T-cell (primary cell): ENCODE data around the gene UBE2G2. TPM values are rescaled to one million over a fixed set of nuclear protein-coding genes. Genes with fewer than 3 reads are reported as not detected.

Experiments used
- ATAC-seq, 4 experiments: fragments of 200-7000 bp in 3 of 4; fragments of 150-1000 bp in 1 of 4; cut with Tn5 transposase; replicated peaks in 1 of 4; 1 replicate in 3 of 4; 2 replicates in 1 of 4; pipeline ENCODE4 v1.10.0; 2021; ENCODE audit warnings: moderate library complexity in 3 of 4, mild to moderate bottlenecking in 2 of 4, moderate number of reproducible peaks in 1 of 4
- CTCF ChIA-PET, 2 donors: fragments of 300-600 bp; sonication (Branson Sonifier 250); formaldehyde crosslinking; loops; one replicate each; lab custom pipeline; 2022; ENCODE audit warnings: antibody characterized with exemption in 2 of 2; lab: Charles Lee
- POLR2A ChIA-PET, 2 donors: fragments of 300-600 bp; sonication (Branson Sonifier 250); formaldehyde crosslinking; loops; one replicate each; lab custom pipeline; 2022; ENCODE audit warnings: antibody characterized with exemption in 2 of 2; lab: Charles Lee
- DNase-seq, 35 experiments: peaks; one replicate each; pipeline versions ENCODE4 v3.0.0 to v3.0.0-alpha.2; 2013 to 2023
- H3K27ac ChIP-seq: one replicate; pipeline ENCODE4 v1.5.1; 2013; ENCODE audit warnings: low read length
- H3K27me3 ChIP-seq, 2 experiments: replicated peaks in 1 of 2; 1 replicate in 1 of 2; 2 replicates in 1 of 2; pipeline versions ENCODE4 v1.6.1 to v1.7.0; 2013; ENCODE audit warnings: low read length in 1 of 2, mixed read lengths in 1 of 2; ENCODE audit not compliant: control insufficient read depth in 2 of 2, insufficient read depth in 2 of 2; ENCODE audit errors: extremely low read depth in 1 of 2
- H3K36me3 ChIP-seq, 2 donors: 1 replicate in 1 of 2; 2 replicates in 1 of 2; pipeline versions ENCODE4 v1.6.1 to v1.7.0; 2013; ENCODE audit warnings: low read length in 1 of 2; ENCODE audit not compliant: control insufficient read depth in 2 of 2, insufficient read depth in 1 of 2; ENCODE audit errors: extremely low read depth in 1 of 2
- H3K4me1 ChIP-seq, 2 experiments: 1 replicate in 1 of 2; 2 replicates in 1 of 2; pipeline versions ENCODE4 v1.6.1 to v1.7.0; 2013; ENCODE audit warnings: low read length in 2 of 2, mixed read lengths in 1 of 2; ENCODE audit not compliant: insufficient read depth in 2 of 2, control insufficient read depth in 1 of 2; ENCODE audit errors: extremely low read depth in 1 of 2
- H3K4me3 ChIP-seq, 2 donors: 1 replicate in 1 of 2; 2 replicates in 1 of 2; pipeline versions ENCODE4 v1.5.1 to v1.7.0; 2013; ENCODE audit warnings: mild to moderate bottlenecking in 2 of 2, low read length in 1 of 2, moderate library complexity in 1 of 2; ENCODE audit not compliant: control insufficient read depth in 1 of 2; ENCODE audit errors: extremely low read depth in 1 of 2
- H3K9me3 ChIP-seq: 2 replicates; pipeline ENCODE4 v1.7.0; 2013
- H3K27ac Mint-ChIP-seq, 2 donors: one replicate each; pipeline ENCODE4 v1.8.0; 2020 to 2021; ENCODE audit warnings: mild to moderate bottlenecking in 2 of 2, mixed read lengths in 2 of 2
- H3K27me3 Mint-ChIP-seq, 2 donors: one replicate each; pipeline ENCODE4 v1.8.0; 2021 to 2022; ENCODE audit warnings: mixed read lengths in 2 of 2
- H3K36me3 Mint-ChIP-seq: one replicate; pipeline ENCODE4 v1.8.0; 2021; ENCODE audit warnings: mixed read lengths
- H3K4me1 Mint-ChIP-seq, 3 donors: one replicate each; pipeline ENCODE4 v1.8.0; 2020 to 2022; ENCODE audit warnings: mixed read lengths in 3 of 3, mild to moderate bottlenecking in 1 of 3
- H3K4me3 Mint-ChIP-seq, 3 donors: one replicate each; pipeline ENCODE4 v1.8.0; 2020 to 2022; ENCODE audit warnings: mild to moderate bottlenecking in 3 of 3, mixed read lengths in 3 of 3, moderate library complexity in 3 of 3
- H3K9me3 Mint-ChIP-seq, 3 donors: one replicate each; pipeline ENCODE4 v1.8.0; 2020 to 2022; ENCODE audit warnings: mixed read lengths in 3 of 3
- WGBS: methylation state at CpG from one replicate; pipeline ENCODE4 v1.1.5; 2013; ENCODE audit warnings: missing lambda C conversion rate; ENCODE audit not compliant: insufficient coverage; 5-methylcytosine and 5-hydroxymethylcytosine counted together
- total RNA-seq, 35 experiments: library from RNA in 6 of 35; stranded (reverse) in 6 of 35; fragments of 120-200 nt in 1 of 35; gene quantifications; one replicate each; pipeline versions ENCODE4 v1.2.1 to v1.2.4 and lab custom pipeline; 2013 to 2026

UBE2G2 gene
- total RNA-seq = 100 to 1,000 TPM; 124 to 157 (median 134) TPM
- total RNA-seq (2013) = 89.2 TPM
- total RNA-seq (lab: John Stamatoyannopoulos, UW) = 92.4 to 300 (median 150) reads per million in 29 experiments

GRCh38 chr21:44801468-44802395, at the start of gene UBE2G2:
UBE2G2 (minus strand) TSS chr21:44801820; CDS start chr21:44801748, 72 bp downstream.
- Mint-ChIP-seq H3K4me3 (peak within 1 kb of the TSS; percentile 92 to 98 (median 97)), H3K27me3 (no peaks in the 10 kb centered on the region), H3K27ac (peak within 1 kb of the TSS; percentile 89 to 97), H3K9me3 (no peaks in the 10 kb centered on the region), H3K36me3 (peaks cover 27% of the 10 kb centered on the region), H3K4me1 (peaks cover 42 to 47% (median 46%) of the 10 kb centered on the region in 3 donors)
- Histone ChIP-seq H3K4me3 (peak within 1 kb of the TSS; percentile 74 to 84), H3K4me1 (peaks cover 11 to 27% of the 10 kb centered on the region in 2 experiments), H3K27me3 (no peaks in the 10 kb centered on the region), H3K9me3 (no peaks in the 10 kb centered on the region), H3K36me3 (peaks cover 0 to 24% of the 10 kb centered on the region in 2 donors), H3K27ac (peak within 1 kb of the TSS; percentile 62)
- ChIA-PET POLR2A (interaction anchor here in 1 of 2 donors (1.5 kb wide), 1 partner anchor 16 kb away, joined by 4 read pairs; the partner anchor contains the start of gene SUMO3), CTCF (interaction anchor here (0.6 to 2.5 kb wide), 12 partner anchors 8 to 326 kb away, joined by 3 to 12 read pairs (median 6); partner anchors contain the start of genes PTTG1IP (in 1 of the 2) and SUMO3 (in 1 of the 2))
- DNase-seq (peak; percentile 67 to 91 (median 82)), ATAC-seq (peak; percentile 93 to 96 (median 94))
- under 1% methylated on average over 92 of the region's 97 CpGs for WGBS

- no peak overlapping the region for H3K27ac ChIP-seq
- Mint-ChIP-seq H3K9me3 (no peaks in the 10 kb centered on the region), H3K4me3 (peak overlapping the region in 1 of 3 donors; percentile 45), H3K36me3 (peaks cover 28% of the 10 kb centered on the region), H3K4me1 (peaks cover 47 to 60% (median 57%) of the 10 kb centered on the region in 3 donors), H3K27me3 (no peaks in the 10 kb centered on the region), H3K27ac (peak overlapping the region; percentile 82 to 84)
- WGBS = 74% methylated on average over 18 of the region's 26 CpGs
- H3K27me3 ChIP-seq = no peaks in the 10 kb centered on the region
- ChIA-PET CTCF (no interaction called here), POLR2A (no interaction called here)
- H3K4me1 ChIP-seq = peaks cover 10 to 37% of the 10 kb centered on the region in 2 experiments
- ATAC-seq = peak in 1 of 4 experiments; percentile 3
- no peak for DNase-seq
- H3K4me3 ChIP-seq = no peak overlapping the region
- peaks cover 3 to 59% of the 10 kb centered on the region in 2 donors for H3K36me3 ChIP-seq
- no peaks in the 10 kb centered on the region for H3K9me3 ChIP-seq
These were observed 49.5 kb upstream of the UBE2G2 start for GRCh38 chr21:44850905-44851657.

GRCh38 chr21:44850208-44850800, 48.7 kb upstream of the UBE2G2 start:
- H3K27me3 ChIP-seq = peaks cover 0 to 4% of the 10 kb centered on the region in 2 experiments
- DNase-seq (no peak), ATAC-seq (no peak)
- H3K4me1 Mint-ChIP-seq = peaks cover 45 to 57% (median 56%) of the 10 kb centered on the region in 3 donors
- WGBS = 93% methylated on average over 16 of the region's 20 CpGs
- H3K27me3 Mint-ChIP-seq = no peaks in the 10 kb centered on the region
- H3K27ac Mint-ChIP-seq = no peak overlapping the region
- H3K27ac ChIP-seq = no peak overlapping the region
- CTCF ChIA-PET = no interaction called here
- H3K36me3 ChIP-seq = peaks cover 3 to 51% of the 10 kb centered on the region in 2 donors
- H3K4me3 Mint-ChIP-seq = no peak overlapping the region
- H3K9me3 ChIP-seq = no peaks in the 10 kb centered on the region
- H3K9me3 Mint-ChIP-seq = no peaks in the 10 kb centered on the region
- POLR2A ChIA-PET = no interaction called here
- peaks cover 22% of the 10 kb centered on the region for H3K36me3 Mint-ChIP-seq
- H3K4me3 ChIP-seq = no peak overlapping the region
- H3K4me1 ChIP-seq = peaks cover 13 to 44% of the 10 kb centered on the region in 2 experiments

- ChIA-PET CTCF (no interaction called here), POLR2A (no interaction called here)
- Mint-ChIP-seq H3K4me3 (no peak overlapping the region), H3K27me3 (no peaks in the 10 kb centered on the region), H3K36me3 (peaks cover 19% of the 10 kb centered on the region), H3K27ac (no peak overlapping the region), H3K4me1 (peaks cover 38 to 54% (median 53%) of the 10 kb centered on the region in 3 donors), H3K9me3 (no peaks in the 10 kb centered on the region)
- peaks cover 0 to 6% of the 10 kb centered on the region in 2 experiments for H3K27me3 ChIP-seq
- no peak overlapping the region for H3K4me3 ChIP-seq
- no peak overlapping the region for H3K27ac ChIP-seq
- H3K4me1 ChIP-seq = peaks cover 13 to 40% of the 10 kb centered on the region in 2 experiments
- DNase-seq = no peak
- peaks cover 3 to 45% of the 10 kb centered on the region in 2 donors for H3K36me3 ChIP-seq
- H3K9me3 ChIP-seq = no peaks in the 10 kb centered on the region
- no peak for ATAC-seq
- 94% methylated on average over 10 of the region's 12 CpGs for WGBS
These were observed 48.1 kb upstream of the UBE2G2 start for GRCh38 chr21:44849616-44850130.

GRCh38 chr21:44848821-44849521, 47.4 kb upstream of the UBE2G2 start:
- Mint-ChIP-seq H3K9me3 (no peaks in the 10 kb centered on the region), H3K27me3 (no peaks in the 10 kb centered on the region), H3K4me3 (no peak overlapping the region), H3K4me1 (peaks cover 31 to 48% (median 47%) of the 10 kb centered on the region in 3 donors), H3K36me3 (peaks cover 11% of the 10 kb centered on the region), H3K27ac (no peak overlapping the region)
- ChIA-PET CTCF (no interaction called here), POLR2A (no interaction called here)
- Histone ChIP-seq H3K27ac (no peak overlapping the region), H3K4me1 (peaks cover 13 to 33% of the 10 kb centered on the region in 2 experiments), H3K9me3 (no peaks in the 10 kb centered on the region), H3K27me3 (peaks cover 0 to 12% of the 10 kb centered on the region in 2 experiments), H3K36me3 (peaks cover 3 to 38% of the 10 kb centered on the region in 2 donors), H3K4me3 (no peak overlapping the region)
- WGBS = 96% methylated on average over 35 of the region's 36 CpGs
- no peak for DNase-seq
- no peak for ATAC-seq
